ENCODE data around the gene DPPA2. TPM values are rescaled to one million over a fixed set of nuclear protein-coding genes. Genes with fewer than 3 reads are reported as not detected.
"Not testable (repeated sequence)": the region's sequence is repeated elsewhere in the genome, so short reads cannot be mapped to it uniquely, and the experiment has no call there.

Gene DPPA2, protein sequence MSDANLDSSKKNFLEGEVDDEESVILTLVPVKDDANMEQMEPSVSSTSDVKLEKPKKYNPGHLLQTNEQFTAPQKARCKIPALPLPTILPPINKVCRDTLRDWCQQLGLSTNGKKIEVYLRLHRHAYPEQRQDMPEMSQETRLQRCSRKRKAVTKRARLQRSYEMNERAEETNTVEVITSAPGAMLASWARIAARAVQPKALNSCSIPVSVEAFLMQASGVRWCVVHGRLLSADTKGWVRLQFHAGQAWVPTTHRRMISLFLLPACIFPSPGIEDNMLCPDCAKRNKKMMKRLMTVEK
- total RNA-seq = not detected
- long read RNA-seq = 0 reads

GRCh38 chr3:109316162-109316730 is at the start of gene DPPA2:
TSS of gene DPPA2 (minus strand) at chr3:109316517. CDS start at chr3:109314542, 1,975 bp downstream.
- Histone ChIP-seq H3K27ac (replicated peaks) (no peak within 1 kb of the TSS), H3K36me3 (no peaks in the 10 kb centered on the region), H3K4me1 (no peaks in the 10 kb centered on the region), H3K9me3 (replicated peaks) (no peaks in the 10 kb centered on the region), H3K4me3 (no peak within 1 kb of the TSS), H3K27me3 (ENCODE audit: low read depth) (no peaks in the 10 kb centered on the region)
- intact Hi-C loops (cut with micrococcal nuclease) = no loop called here
- no peak for TF ChIP-seq CTCF (IDR thresholded peaks at IDR 0.05; ENCODE audit: borderline replicate concordance)
- DNase-seq = no peak

- DNase-seq = no peak
Observed at GRCh38 chr3:109364088-109364487, 47.8 kb upstream of the DPPA2 start.

DNA sequence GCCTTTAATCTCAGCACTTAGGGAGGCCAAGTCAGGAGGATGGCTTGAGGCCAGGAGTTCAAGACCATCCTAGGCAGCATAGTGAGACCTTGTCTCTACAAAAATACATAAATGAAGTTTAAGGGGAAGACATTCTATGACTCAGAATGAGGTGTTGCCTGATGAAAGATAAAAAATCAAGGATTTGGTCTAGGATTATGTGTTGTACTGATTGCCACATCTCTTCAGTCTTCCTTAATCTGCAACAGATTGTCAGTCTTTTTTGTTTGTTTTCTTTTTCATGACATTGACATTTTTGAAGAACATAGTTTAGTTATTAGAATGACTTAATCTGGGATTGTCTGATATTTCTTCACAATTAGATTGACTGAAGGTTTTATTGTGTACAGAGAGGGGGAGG is 47.3 kb upstream of the DPPA2 start:
- Histone ChIP-seq H3K36me3 (no peaks in the 10 kb centered on the region), H3K4me1 (no peaks in the 10 kb centered on the region), H3K4me3 (no peak overlapping the region), H3K27ac (replicated peaks) (no peak overlapping the region), H3K9me3 (replicated peaks) (no peaks in the 10 kb centered on the region), H3K27me3 (ENCODE audit: low read depth) (no peaks in the 10 kb centered on the region)
- TF ChIP-seq CTCF (IDR thresholded peaks at IDR 0.05; ENCODE audit: borderline replicate concordance) = no peak
- no peak for DNase-seq
- intact Hi-C loops (cut with micrococcal nuclease) = no loop called here

More at GRCh38 chr3:109364088-109364487, 47.8 kb upstream of the DPPA2 start:
- no peak for TF ChIP-seq CTCF (IDR thresholded peaks at IDR 0.05; ENCODE audit: borderline replicate concordance)
- H3K9me3 ChIP-seq (replicated peaks) = no peaks in the 10 kb centered on the region
- intact Hi-C loops (cut with micrococcal nuclease) = no loop called here
- H3K4me1 ChIP-seq = no peaks in the 10 kb centered on the region
- H3K36me3 ChIP-seq = no peaks in the 10 kb centered on the region
- H3K27me3 ChIP-seq (ENCODE audit: low read depth) = no peaks in the 10 kb centered on the region
- H3K27ac ChIP-seq (replicated peaks) = no peak overlapping the region
- H3K4me3 ChIP-seq = no peak overlapping the region

DNA sequence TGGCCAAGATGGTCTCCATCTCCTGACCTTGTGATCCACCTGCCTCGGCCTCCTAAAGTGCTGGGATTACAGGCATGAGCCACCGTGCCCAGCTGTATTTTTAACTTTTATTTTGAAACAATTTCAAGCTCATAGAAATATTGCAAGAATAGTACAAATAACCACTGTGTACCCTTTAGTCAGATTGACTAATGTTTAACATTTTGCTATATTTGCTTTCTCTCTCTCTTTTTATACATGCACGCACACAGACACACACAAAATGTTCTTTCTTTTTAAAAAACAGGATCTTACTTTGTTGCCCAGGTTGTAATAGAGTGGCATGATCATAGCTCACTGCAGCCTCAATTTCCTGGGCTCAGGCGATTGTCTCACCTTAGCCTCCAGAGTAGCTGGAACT is 46.5 kb upstream of the DPPA2 start:
- Histone ChIP-seq H3K27ac (replicated peaks) (no peak overlapping the region), H3K4me3 (no peak overlapping the region), H3K4me1 (no peaks in the 10 kb centered on the region), H3K36me3 (no peaks in the 10 kb centered on the region), H3K27me3 (ENCODE audit: low read depth) (no peaks in the 10 kb centered on the region), H3K9me3 (replicated peaks) (no peaks in the 10 kb centered on the region)
- TF ChIP-seq CTCF (IDR thresholded peaks at IDR 0.05; ENCODE audit: borderline replicate concordance) = no peak
- no peak for DNase-seq
- intact Hi-C loops (cut with micrococcal nuclease) = no loop called here

DNA sequence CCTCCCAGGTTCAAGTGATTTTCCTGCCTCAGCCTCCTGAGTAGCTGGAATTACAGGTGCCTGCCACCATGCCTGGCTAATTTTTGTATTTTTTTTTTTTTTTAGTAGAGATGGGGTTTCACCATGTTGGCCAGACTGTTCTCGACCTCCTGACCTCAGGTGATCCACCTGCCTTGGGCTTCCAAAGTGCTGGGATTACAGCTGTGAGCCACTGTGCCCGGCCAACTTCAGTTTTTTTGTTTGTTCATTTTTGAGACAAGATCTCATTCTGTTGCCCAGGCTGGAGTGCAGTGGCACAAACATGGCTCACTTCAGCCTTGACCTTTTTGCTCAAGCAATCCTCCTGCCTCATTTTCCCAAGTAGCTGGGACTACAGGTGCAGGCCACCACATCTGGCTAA is 42.5 kb upstream of the DPPA2 start:
- peaks cover 15% of the 10 kb centered on the region for H3K27me3 ChIP-seq (ENCODE audit: low read depth)
- H3K4me3 ChIP-seq; H3K4me1 ChIP-seq; H3K9me3 ChIP-seq (replicated peaks); DNase-seq; intact Hi-C loops (cut with micrococcal nuclease); H3K27ac ChIP-seq (replicated peaks); H3K36me3 ChIP-seq: not testable (repeated sequence)

DNA sequence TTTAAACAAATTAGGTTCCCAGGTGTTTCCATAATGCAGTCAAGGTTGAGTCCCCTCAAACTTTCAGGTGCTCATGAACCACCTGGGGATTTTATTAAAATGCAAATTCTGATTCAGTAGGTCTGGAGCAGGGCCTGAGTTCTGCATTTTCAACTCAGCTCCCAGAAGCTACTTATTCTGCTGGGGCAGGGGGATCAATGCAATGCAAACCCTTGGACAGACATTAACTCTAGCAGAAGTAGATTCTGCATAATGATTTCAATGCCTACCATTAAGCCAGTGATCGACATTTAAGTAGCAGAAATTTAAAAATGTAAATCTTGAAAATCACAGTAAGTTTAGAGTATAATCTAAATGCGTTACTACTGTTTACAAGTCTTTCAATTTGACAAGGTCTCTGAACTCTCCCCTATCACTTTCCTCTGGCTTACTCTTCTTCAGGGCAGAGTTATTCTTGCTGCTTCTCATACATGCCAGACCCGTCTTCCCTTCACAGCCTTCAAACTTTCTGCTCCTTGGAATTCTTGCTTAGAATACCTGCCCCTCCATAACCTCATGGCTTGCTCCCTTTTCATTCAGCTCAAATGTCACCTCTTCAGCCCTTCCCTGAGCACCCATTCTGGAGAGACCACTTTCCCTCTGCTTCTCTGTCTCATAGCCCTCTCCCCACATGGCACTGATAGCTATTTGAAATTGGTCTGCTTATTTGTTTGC is 40.3 kb upstream of the DPPA2 start:
- peaks cover 23% of the 10 kb centered on the region for H3K27me3 ChIP-seq (ENCODE audit: low read depth)
- no peak overlapping the region for H3K4me3 ChIP-seq
- intact Hi-C loops (cut with micrococcal nuclease) = no loop called here
- TF ChIP-seq CTCF (IDR thresholded peaks at IDR 0.05; ENCODE audit: borderline replicate concordance) = no peak
- H3K27ac ChIP-seq (replicated peaks) = no peak overlapping the region
- no peaks in the 10 kb centered on the region for H3K36me3 ChIP-seq
- no peaks in the 10 kb centered on the region for H3K4me1 ChIP-seq
- no peaks in the 10 kb centered on the region for H3K9me3 ChIP-seq (replicated peaks)
- no peak for DNase-seq

All from left ventricle myocardium inferior (tissue), 1 donor.